Uterus (tissue), 4 donors: ENCODE measurements around the gene VMAC. TPM values are rescaled to one million over a fixed set of nuclear protein-coding genes. Genes with fewer than 3 reads are reported as not detected.

Experiments used
- DNase-seq, 2 donors: peaks; one replicate each; pipeline ENCODE4 v3.0.0-alpha.2; 2019 to 2020
- H3K27ac ChIP-seq, 2 donors: fragments of 200-600 bp; sonication (generic); 1 replicate in 1 of 2; 2 replicates in 1 of 2; pipeline ENCODE4 v1.5.1; 2016 to 2018
- H3K27me3 ChIP-seq, 2 donors: fragments of 200-600 bp; sonication (generic); one replicate each; pipeline ENCODE4 v1.5.1; 2018 to 2019; ENCODE audit warnings: control low read depth in 1 of 2
- H3K36me3 ChIP-seq, 2 donors: fragments of 200-600 bp; sonication (generic); one replicate each; pipeline ENCODE4 v1.5.1; 2019; ENCODE audit warnings: control low read depth in 1 of 2
- H3K4me1 ChIP-seq, 2 donors: fragments of 200-600 bp; sonication (generic); one replicate each; pipeline ENCODE4 v1.5.1; 2018 to 2019; ENCODE audit warnings: control low read depth in 1 of 2
- H3K4me3 ChIP-seq, 2 donors: fragments of 200-600 bp; sonication (generic); 1 replicate in 1 of 2; 2 replicates in 1 of 2; pipeline ENCODE4 v1.5.1; 2018 to 2019; ENCODE audit warnings: mild to moderate bottlenecking in 1 of 2
- H3K9me3 ChIP-seq, 2 donors: fragments of 200-600 bp; sonication (generic); one replicate each; pipeline ENCODE4 v1.5.1; 2019; ENCODE audit warnings: control low read depth in 1 of 2
- CTCF ChIP-seq, 4 experiments: fragments of 200-600 bp in 2 of 4; fragments of 450-650 bp in 2 of 4; sonication (generic) in 2 of 4; IDR thresholded peaks; one replicate each; pipeline ENCODE4 v1.5.1; 2016 to 2019; ENCODE audit warnings: antibody characterized with exemption in 4 of 4, mild to moderate bottlenecking in 2 of 4, moderate library complexity in 1 of 4
- POLR2A ChIP-seq, 2 donors: fragments of 450-650 bp; IDR thresholded peaks; one replicate each; pipeline ENCODE4 v1.6.1; 2016; ENCODE audit warnings: antibody characterized with exemption in 2 of 2, mild to moderate bottlenecking in 1 of 2, moderate library complexity in 1 of 2
- intact Hi-C: fragments of 100-400 bp; cut with DNase I; formaldehyde crosslinking; loops from one replicate; pipeline ENCODE4 v1.15.1; 2023; ENCODE audit warnings: low total_unique reads
- total RNA-seq, 4 donors: library from RNA; depleted of rRNA in 3 of 4; stranded (reverse); fragments of >200 nt in 3 of 4; gene quantifications; one replicate each; pipeline versions ENCODE4 v1.1.0 to v1.2.4, GENCODE V29; 2014 to 2023
- donor health status: DM: yes; HTN: yes; CAD: no.

The VMAC gene
- total RNA-seq, 4 donors from 2014 or later = 2.6 to 10.9 (median 7.1) TPM

GRCh38 chr19:5943045-5943444 lies 38.4 kb downstream of the VMAC start:
- H3K4me1 ChIP-seq = peaks cover 0 to 8% of the 10 kb centered on the region in 2 donors
- H3K27ac ChIP-seq = peak overlapping the region; percentile 31 to 40
- intact Hi-C loops = no loop called here
- DNase-seq = no peak
- H3K9me3 ChIP-seq = no peaks in the 10 kb centered on the region
- no peak for TF ChIP-seq POLR2A (IDR thresholded peaks at IDR 0.05)
- TF ChIP-seq CTCF (IDR thresholded peaks at IDR 0.05) = no peak
- no peak overlapping the region for H3K4me3 ChIP-seq
- no peaks in the 10 kb centered on the region for H3K27me3 ChIP-seq
- no peaks in the 10 kb centered on the region for H3K36me3 ChIP-seq

- Histone ChIP-seq H3K9me3 (no peaks in the 10 kb centered on the region), H3K27ac (peak overlapping the region; percentile 31 to 40), H3K36me3 (no peaks in the 10 kb centered on the region), H3K4me1 (peaks cover 0 to 9% of the 10 kb centered on the region in 2 donors), H3K27me3 (no peaks in the 10 kb centered on the region), H3K4me3 (no peak overlapping the region)
- no peak for DNase-seq
- intact Hi-C loops = no loop called here
- no peak for TF ChIP-seq POLR2A (IDR thresholded peaks at IDR 0.05)
- TF ChIP-seq CTCF (IDR thresholded peaks at IDR 0.05) = no peak
Measured at GRCh38 chr19:5943623-5944022, 39.0 kb downstream of the VMAC start.

GRCh38 chr19:5947435-5947834 lies 42.8 kb downstream of the VMAC start:
- Histone ChIP-seq H3K27me3 (no peaks in the 10 kb centered on the region), H3K9me3 (no peaks in the 10 kb centered on the region), H3K36me3 (no peaks in the 10 kb centered on the region), H3K4me1 (peaks cover 10 to 25% of the 10 kb centered on the region in 2 donors), H3K27ac (peak overlapping the region; percentile 50 to 78), H3K4me3 (no peak overlapping the region)
- peak; percentile 81 to 83 for DNase-seq
- intact Hi-C loops = no loop called here
- no peak for TF ChIP-seq CTCF (IDR thresholded peaks at IDR 0.05)
- TF ChIP-seq POLR2A (IDR thresholded peaks at IDR 0.05) = no peak

GRCh38 chr19:5948752-5949564 lies 44.3 kb downstream of the VMAC start:
- peak overlapping the region; percentile 50 to 78 for H3K27ac ChIP-seq
- H3K4me1 ChIP-seq = peaks cover 10 to 29% of the 10 kb centered on the region in 2 donors
- no peak overlapping the region for H3K4me3 ChIP-seq
- no peaks in the 10 kb centered on the region for H3K36me3 ChIP-seq
- no peaks in the 10 kb centered on the region for H3K9me3 ChIP-seq
- intact Hi-C loops = no loop called here
- no peak for DNase-seq
- no peaks in the 10 kb centered on the region for H3K27me3 ChIP-seq
- no peak for TF ChIP-seq POLR2A (IDR thresholded peaks at IDR 0.05)
- no peak for TF ChIP-seq CTCF (IDR thresholded peaks at IDR 0.05)

- no peaks in the 10 kb centered on the region for H3K9me3 ChIP-seq
- intact Hi-C loops = no loop called here
- DNase-seq = no peak
- no peak overlapping the region for H3K4me3 ChIP-seq
- H3K4me1 ChIP-seq = peaks cover 10 to 29% of the 10 kb centered on the region in 2 donors
- H3K27me3 ChIP-seq = no peaks in the 10 kb centered on the region
- no peaks in the 10 kb centered on the region for H3K36me3 ChIP-seq
- TF ChIP-seq POLR2A (IDR thresholded peaks at IDR 0.05) = no peak
- no peak for TF ChIP-seq CTCF (IDR thresholded peaks at IDR 0.05)
- peak overlapping the region; percentile 50 to 78 for H3K27ac ChIP-seq
Measured at GRCh38 chr19:5949792-5950305, 45.2 kb downstream of the VMAC start.
